Tongue (tissue), 2 donors: ENCODE results near the gene LRP11. TPM values are rescaled to one million over a fixed set of nuclear protein-coding genes. Genes with fewer than 3 reads are reported as not detected.
"Not testable (repeated sequence)": the region's sequence is repeated elsewhere in the genome, so short reads cannot be mapped to it uniquely, and the experiment has no call there.

Experiments used
- DNase-seq: peaks from one replicate; pipeline ENCODE4 v3.0.0-alpha.2; 2015
- total RNA-seq: library from RNA; depleted of rRNA; stranded (reverse); fragments of >200 nt; gene quantifications from one replicate; pipeline ENCODE4 v1.2.3, GENCODE V29; 2014

Gene LRP11
- total RNA-seq, 1 donor from 2014 or later: 38.5 TPM

- DNase-seq: peak; percentile 92
Observed at GRCh38 chr6:149846321-149846720, 17.8 kb downstream of the LRP11 start.

GRCh38 chr6:149845549-149845948 is 18.6 kb downstream of the LRP11 start:
- no peak for DNase-seq

- no peak for DNase-seq
Observed at GRCh38 chr6:149844480-149844879, 19.7 kb downstream of the LRP11 start.

GRCh38 chr6:149844036-149844435 is 20.1 kb downstream of the LRP11 start:
- DNase-seq: not testable (repeated sequence)

GRCh38 chr6:149843051-149843633 is 21.0 kb downstream of the LRP11 start:
- no peak for DNase-seq

- DNase-seq: no peak
Observed at GRCh38 chr6:149842331-149842730, 21.8 kb downstream of the LRP11 start.

GRCh38 chr6:149840345-149841075 is 23.6 kb downstream of the LRP11 start:
- peak; percentile 70 for DNase-seq

- peak; percentile 89 for DNase-seq
Observed at GRCh38 chr6:149834513-149835481, 29.4 kb downstream of the LRP11 start.

- DNase-seq: no peak
Observed at GRCh38 chr6:149833651-149834050, 30.5 kb downstream of the LRP11 start.

GRCh38 chr6:149831308-149831820 is 32.8 kb downstream of the LRP11 start:
- DNase-seq: no peak

GRCh38 chr6:149830731-149831307 is 33.3 kb downstream of the LRP11 start:
- DNase-seq: peak; percentile 83

- DNase-seq: no peak
Observed at GRCh38 chr6:149825292-149825691, 38.9 kb downstream of the LRP11 start.

- DNase-seq: no peak
Observed at GRCh38 chr6:149823013-149823412, 41.1 kb downstream of the LRP11 start.

GRCh38 chr6:149821492-149821891 is 42.7 kb downstream of the LRP11 start:
- no peak for DNase-seq

- DNase-seq: no peak
Observed at GRCh38 chr6:149820506-149820905, 43.7 kb downstream of the LRP11 start.

- DNase-seq: no peak
Observed at GRCh38 chr6:149815788-149816187, 48.4 kb downstream of the LRP11 start.

GRCh38 chr6:149813351-149813750 is 50.8 kb downstream of the LRP11 start:
- DNase-seq: no peak

GRCh38 chr6:149809798-149810197 is 54.4 kb downstream of the LRP11 start:
- DNase-seq: no peak

- no peak for DNase-seq
Observed at GRCh38 chr6:149806127-149806526, 58.0 kb downstream of the LRP11 start.

- DNase-seq: no peak
Observed at GRCh38 chr6:149783551-149783950, 80.6 kb downstream of the LRP11 start.

- DNase-seq: no peak
Observed at GRCh38 chr6:149782337-149782736, 81.8 kb downstream of the LRP11 start.

GRCh38 chr6:149781715-149782114 is 82.4 kb downstream of the LRP11 start:
- DNase-seq: no peak
